Testis (tissue), 2 donors: ENCODE measurements around the gene ME2.

Source experiments
- CTCF ChIP-seq, 3 experiments: fragments of 450-650 bp in 2 of 3; fragments of 200-600 bp in 1 of 3; sonication (generic) in 1 of 3; IDR thresholded peaks; one replicate each; pipeline ENCODE4 v1.5.1; 2016 to 2019; ENCODE audit warnings: antibody characterized with exemption in 3 of 3, mild to moderate bottlenecking in 2 of 3, moderate library complexity in 1 of 3
- POLR2A ChIP-seq: fragments of 450-650 bp; IDR thresholded peaks from one replicate; pipeline ENCODE4 v1.6.1; 2017; ENCODE audit warnings: antibody characterized with exemption, mild to moderate bottlenecking, moderate library complexity

- TF ChIP-seq POLR2A (no peak), CTCF (IDR thresholded peaks at IDR 0.05) (no peak)
Measured at GRCh38 chr18:50844960-50845359, 34.0 kb upstream of the ME2 start.
